ENCODE data around the gene WNT3. TPM values are rescaled to one million over a fixed set of nuclear protein-coding genes. Genes with fewer than 3 reads are reported as not detected.

Gene WNT3
- total and polyA plus RNA-seq, 2 experiments from 2014 or later, result 2.7 to 3.4 TPM

- TF ChIP-seq, protein P1, sequence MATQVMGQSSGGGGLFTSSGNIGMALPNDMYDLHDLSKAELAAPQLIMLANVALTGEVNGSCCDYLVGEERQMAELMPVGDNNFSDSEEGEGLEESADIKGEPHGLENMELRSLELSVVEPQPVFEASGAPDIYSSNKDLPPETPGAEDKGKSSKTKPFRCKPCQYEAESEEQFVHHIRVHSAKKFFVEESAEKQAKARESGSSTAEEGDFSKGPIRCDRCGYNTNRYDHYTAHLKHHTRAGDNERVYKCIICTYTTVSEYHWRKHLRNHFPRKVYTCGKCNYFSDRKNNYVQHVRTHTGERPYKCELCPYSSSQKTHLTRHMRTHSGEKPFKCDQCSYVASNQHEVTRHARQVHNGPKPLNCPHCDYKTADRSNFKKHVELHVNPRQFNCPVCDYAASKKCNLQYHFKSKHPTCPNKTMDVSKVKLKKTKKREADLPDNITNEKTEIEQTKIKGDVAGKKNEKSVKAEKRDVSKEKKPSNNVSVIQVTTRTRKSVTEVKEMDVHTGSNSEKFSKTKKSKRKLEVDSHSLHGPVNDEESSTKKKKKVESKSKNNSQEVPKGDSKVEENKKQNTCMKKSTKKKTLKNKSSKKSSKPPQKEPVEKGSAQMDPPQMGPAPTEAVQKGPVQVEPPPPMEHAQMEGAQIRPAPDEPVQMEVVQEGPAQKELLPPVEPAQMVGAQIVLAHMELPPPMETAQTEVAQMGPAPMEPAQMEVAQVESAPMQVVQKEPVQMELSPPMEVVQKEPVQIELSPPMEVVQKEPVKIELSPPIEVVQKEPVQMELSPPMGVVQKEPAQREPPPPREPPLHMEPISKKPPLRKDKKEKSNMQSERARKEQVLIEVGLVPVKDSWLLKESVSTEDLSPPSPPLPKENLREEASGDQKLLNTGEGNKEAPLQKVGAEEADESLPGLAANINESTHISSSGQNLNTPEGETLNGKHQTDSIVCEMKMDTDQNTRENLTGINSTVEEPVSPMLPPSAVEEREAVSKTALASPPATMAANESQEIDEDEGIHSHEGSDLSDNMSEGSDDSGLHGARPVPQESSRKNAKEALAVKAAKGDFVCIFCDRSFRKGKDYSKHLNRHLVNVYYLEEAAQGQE (IDR thresholded peaks at IDR 0.05; ENCODE audit: unreplicated experiment), result no peak
- no peak for TF ChIP-seq ZNF331 (CRISPR knock-in tag; IDR thresholded peaks at IDR 0.05; ENCODE audit: low read depth)
- TF ChIP-seq, protein P2, sequence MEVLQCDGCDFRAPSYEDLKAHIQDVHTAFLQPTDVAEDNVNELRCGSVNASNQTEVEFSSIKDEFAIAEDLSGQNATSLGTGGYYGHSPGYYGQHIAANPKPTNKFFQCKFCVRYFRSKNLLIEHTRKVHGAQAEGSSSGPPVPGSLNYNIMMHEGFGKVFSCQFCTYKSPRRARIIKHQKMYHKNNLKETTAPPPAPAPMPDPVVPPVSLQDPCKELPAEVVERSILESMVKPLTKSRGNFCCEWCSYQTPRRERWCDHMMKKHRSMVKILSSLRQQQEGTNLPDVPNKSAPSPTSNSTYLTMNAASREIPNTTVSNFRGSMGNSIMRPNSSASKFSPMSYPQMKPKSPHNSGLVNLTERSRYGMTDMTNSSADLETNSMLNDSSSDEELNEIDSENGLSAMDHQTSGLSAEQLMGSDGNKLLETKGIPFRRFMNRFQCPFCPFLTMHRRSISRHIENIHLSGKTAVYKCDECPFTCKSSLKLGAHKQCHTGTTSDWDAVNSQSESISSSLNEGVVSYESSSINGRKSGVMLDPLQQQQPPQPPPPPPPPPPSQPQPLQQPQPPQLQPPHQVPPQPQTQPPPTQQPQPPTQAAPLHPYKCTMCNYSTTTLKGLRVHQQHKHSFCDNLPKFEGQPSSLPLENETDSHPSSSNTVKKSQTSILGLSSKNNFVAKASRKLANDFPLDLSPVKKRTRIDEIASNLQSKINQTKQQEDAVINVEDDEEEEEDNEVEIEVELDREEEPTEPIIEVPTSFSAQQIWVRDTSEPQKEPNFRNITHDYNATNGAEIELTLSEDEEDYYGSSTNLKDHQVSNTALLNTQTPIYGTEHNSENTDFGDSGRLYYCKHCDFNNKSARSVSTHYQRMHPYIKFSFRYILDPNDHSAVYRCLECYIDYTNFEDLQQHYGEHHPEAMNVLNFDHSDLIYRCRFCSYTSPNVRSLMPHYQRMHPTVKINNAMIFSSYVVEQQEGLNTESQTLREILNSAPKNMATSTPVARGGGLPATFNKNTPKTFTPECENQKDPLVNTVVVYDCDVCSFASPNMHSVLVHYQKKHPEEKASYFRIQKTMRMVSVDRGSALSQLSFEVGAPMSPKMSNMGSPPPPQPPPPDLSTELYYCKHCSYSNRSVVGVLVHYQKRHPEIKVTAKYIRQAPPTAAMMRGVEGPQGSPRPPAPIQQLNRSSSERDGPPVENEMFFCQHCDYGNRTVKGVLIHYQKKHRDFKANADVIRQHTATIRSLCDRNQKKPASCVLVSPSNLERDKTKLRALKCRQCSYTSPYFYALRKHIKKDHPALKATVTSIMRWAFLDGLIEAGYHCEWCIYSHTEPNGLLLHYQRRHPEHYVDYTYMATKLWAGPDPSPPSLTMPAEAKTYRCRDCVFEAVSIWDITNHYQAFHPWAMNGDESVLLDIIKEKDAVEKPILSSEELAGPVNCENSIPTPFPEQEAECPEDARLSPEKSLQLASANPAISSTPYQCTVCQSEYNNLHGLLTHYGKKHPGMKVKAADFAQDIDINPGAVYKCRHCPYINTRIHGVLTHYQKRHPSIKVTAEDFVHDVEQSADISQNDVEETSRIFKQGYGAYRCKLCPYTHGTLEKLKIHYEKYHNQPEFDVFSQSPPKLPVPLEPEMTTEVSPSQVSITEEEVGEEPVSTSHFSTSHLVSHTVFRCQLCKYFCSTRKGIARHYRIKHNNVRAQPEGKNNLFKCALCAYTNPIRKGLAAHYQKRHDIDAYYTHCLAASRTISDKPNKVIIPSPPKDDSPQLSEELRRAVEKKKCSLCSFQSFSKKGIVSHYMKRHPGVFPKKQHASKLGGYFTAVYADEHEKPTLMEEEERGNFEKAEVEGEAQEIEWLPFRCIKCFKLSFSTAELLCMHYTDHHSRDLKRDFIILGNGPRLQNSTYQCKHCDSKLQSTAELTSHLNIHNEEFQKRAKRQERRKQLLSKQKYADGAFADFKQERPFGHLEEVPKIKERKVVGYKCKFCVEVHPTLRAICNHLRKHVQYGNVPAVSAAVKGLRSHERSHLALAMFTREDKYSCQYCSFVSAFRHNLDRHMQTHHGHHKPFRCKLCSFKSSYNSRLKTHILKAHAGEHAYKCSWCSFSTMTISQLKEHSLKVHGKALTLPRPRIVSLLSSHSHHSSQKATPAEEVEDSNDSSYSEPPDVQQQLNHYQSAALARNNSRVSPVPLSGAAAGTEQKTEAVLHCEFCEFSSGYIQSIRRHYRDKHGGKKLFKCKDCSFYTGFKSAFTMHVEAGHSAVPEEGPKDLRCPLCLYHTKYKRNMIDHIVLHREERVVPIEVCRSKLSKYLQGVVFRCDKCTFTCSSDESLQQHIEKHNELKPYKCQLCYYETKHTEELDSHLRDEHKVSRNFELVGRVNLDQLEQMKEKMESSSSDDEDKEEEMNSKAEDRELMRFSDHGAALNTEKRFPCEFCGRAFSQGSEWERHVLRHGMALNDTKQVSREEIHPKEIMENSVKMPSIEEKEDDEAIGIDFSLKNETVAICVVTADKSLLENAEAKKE (CRISPR knock-in tag; IDR thresholded peaks at IDR 0.05), result no peak
Observed at GRCh38 chr17:46764709-46765401, 53.6 kb downstream of the WNT3 start (continued).
